Measurements from ENCODE around the gene PRR12.

DNA sequence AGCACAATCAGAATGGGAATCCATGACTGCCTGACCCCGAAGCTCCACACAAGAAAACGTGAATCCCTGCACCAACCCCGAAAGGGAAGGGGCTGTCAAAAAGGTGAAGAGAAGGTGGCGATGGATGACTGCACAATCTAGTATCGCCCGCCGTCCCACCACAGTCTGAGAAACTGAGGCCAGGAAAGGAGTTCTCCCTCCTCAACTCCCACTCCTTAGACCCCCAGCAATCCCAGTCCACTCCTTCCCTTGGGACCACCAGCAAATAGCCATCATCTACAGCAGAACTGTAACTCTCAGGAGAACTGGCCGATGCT, 11.1 kb upstream of the PRR12 start:
- no peak for TF ChIP-seq POLR2A (IDR thresholded peaks at IDR 0.05)
- TF ChIP-seq, protein P1, sequence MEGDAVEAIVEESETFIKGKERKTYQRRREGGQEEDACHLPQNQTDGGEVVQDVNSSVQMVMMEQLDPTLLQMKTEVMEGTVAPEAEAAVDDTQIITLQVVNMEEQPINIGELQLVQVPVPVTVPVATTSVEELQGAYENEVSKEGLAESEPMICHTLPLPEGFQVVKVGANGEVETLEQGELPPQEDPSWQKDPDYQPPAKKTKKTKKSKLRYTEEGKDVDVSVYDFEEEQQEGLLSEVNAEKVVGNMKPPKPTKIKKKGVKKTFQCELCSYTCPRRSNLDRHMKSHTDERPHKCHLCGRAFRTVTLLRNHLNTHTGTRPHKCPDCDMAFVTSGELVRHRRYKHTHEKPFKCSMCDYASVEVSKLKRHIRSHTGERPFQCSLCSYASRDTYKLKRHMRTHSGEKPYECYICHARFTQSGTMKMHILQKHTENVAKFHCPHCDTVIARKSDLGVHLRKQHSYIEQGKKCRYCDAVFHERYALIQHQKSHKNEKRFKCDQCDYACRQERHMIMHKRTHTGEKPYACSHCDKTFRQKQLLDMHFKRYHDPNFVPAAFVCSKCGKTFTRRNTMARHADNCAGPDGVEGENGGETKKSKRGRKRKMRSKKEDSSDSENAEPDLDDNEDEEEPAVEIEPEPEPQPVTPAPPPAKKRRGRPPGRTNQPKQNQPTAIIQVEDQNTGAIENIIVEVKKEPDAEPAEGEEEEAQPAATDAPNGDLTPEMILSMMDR (IDR thresholded peaks at IDR 0.05) = no peak
